ENCODE results near the gene SYNCRIP. TPM values are rescaled to one million over a fixed set of nuclear protein-coding genes. Genes with fewer than 3 reads are reported as not detected.

Gene SYNCRIP
- total RNA-seq, 1 experiment from 2014 or later: 199 TPM

DNA sequence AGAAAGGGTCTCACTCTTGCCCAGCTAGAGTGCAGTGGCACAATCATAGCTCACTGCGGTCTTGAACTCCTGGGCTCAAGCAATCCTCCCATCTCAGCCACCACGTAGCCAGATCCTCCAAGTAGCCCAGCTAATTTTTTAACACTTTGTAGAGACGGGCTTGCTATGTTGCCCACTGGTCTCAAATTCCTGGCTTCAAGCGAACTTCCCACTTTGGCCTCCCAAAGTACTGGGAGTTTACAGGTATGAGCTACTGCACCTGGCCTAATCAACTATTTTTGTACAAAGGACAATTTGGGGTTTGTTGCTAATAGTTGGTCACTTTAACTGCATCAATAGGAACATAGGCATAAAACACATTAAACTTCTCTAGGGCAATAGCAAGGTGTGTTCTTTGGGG is 29.9 kb upstream of the SYNCRIP start:
- Histone ChIP-seq H3K4ac (ENCODE audit: low read depth, low read length) (no peak overlapping the region), H4K20me1 (ENCODE audit: control insufficient read depth, insufficient read depth, insufficient read length) (no peaks in the 10 kb centered on the region), H3T11ph (ENCODE audit: low read length) (no peak overlapping the region), H4K8ac (replicated peaks; ENCODE audit: insufficient read length, low read depth, low read length) (no peak overlapping the region), H2BK15ac (ENCODE audit: low read depth, low read length) (no peak overlapping the region), H4K91ac (ENCODE audit: insufficient read length, low read depth, low read length) (no peak overlapping the region), H3K27ac (ENCODE audit: insufficient read length, low read depth, low read length) (no peak overlapping the region), H2BK12ac (ENCODE audit: insufficient read length, low read depth, low read length) (no peak overlapping the region), H3K4me2 (ENCODE audit: insufficient read depth, insufficient read length, low read length) (no peak overlapping the region), H3K4me1 (ENCODE audit: insufficient read depth, low read length) (peaks cover 2% of the 10 kb centered on the region; the same call in 1 of the 2 replicates), H4K5ac (ENCODE audit: insufficient read length, low read depth, low read length) (no peak overlapping the region), H2AK5ac (ENCODE audit: insufficient read length, low read length) (no peak overlapping the region), H2BK5ac (ENCODE audit: insufficient read length, low read length) (no peak overlapping the region), H3K56ac (ENCODE audit: insufficient read length, low read depth, low read length) (no peak overlapping the region), H3K27me3 (ENCODE audit: insufficient read depth, low read length) (no peaks in the 10 kb centered on the region), H3K9ac (ENCODE audit: extremely low read depth, insufficient read length, low read length) (no peak overlapping the region), H2BK120ac (ENCODE audit: low read depth, low read length, poor library complexity, severe bottlenecking) (no peak overlapping the region), H2BK20ac (ENCODE audit: low read depth, low read length, poor library complexity, severe bottlenecking) (no peak overlapping the region), H3K79me2 (ENCODE audit: insufficient read depth, low read length) (peaks cover 19% of the 10 kb centered on the region; the same call in 1 of the 2 replicates), H2AFZ (ENCODE audit: low read length) (no peak overlapping the region), H3K79me1 (ENCODE audit: insufficient read depth, low read depth, low read length, poor library complexity, severe bottlenecking) (no peaks in the 10 kb centered on the region), H3K18ac (ENCODE audit: insufficient read length, low read depth, low read length) (no peak overlapping the region), H3K14ac (ENCODE audit: insufficient read depth, low read length) (no peak overlapping the region), H3K23me2 (ENCODE audit: insufficient read length, low read depth, low read length, poor library complexity, severe bottlenecking) (peaks cover 4% of the 10 kb centered on the region), H3K23ac (ENCODE audit: insufficient read length, low read depth, low read length) (no peak overlapping the region), H3K9me3 (ENCODE audit: control insufficient read depth, low read depth, low read length) (no peaks in the 10 kb centered on the region)
- Mint-ChIP-seq H3K9me3 (peaks cover 0 to 3% of the 10 kb centered on the region in 2 experiments; a peak in 1 of 5 replicates), H3K27ac (peak overlapping the region in 2 of 3 experiments; percentile 71 to 83; a peak in 1 of 7 replicates), H3K36me3 (ENCODE audit: insufficient read depth in 1 of 3, low read depth in 3 of 3) (peaks cover 37 to 45% (median 43%) of the 10 kb centered on the region in 3 experiments), H3K4me3 (peak overlapping the region in 1 of 2 experiments; percentile 13; a peak in 1 of 5 replicates), H3K27me3 (ENCODE audit: low read depth) (no peaks in the 10 kb centered on the region), H3K4me1 (peaks cover 46 to 47% of the 10 kb centered on the region in 2 experiments)
- DNase-seq: peak; percentile 36
- no CpG with 5 or more reads among the region's 4 CpGs for WGBS (ENCODE audit: extremely low coverage, insufficient read length, low lambda C conversion rate)
- TF ChIP-seq CTCF (conservative IDR thresholded peaks at IDR 0.05): no peak

Data from H9 (cell line).